ENCODE data around the gene MTRFR.

Gene MTRFR

DNA sequence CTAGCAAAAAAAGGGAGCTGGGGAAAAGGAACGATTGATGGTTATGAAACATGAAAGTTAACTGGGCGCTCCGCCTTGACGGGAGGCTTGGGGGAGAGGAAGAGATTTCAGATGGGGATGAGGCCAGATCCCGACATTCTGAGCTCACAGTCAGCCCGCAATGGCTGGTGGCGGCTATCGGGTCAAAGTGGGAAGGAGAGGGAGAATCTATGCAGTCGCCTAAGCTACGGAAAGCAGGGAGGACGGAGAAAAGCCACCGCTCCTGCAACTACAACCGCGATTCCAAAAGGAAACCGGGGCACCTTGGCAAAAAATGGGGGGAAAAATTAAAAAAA, 797 bp upstream of the MTRFR start:
- intact Hi-C loops (cut with DNase I; ENCODE audit: low total_unique reads) = loop anchor here (2.0 to 10.0 kb wide), 3 partner anchors 78 to 266 kb away; partner anchors contain the start of genes ABCB9 and PITPNM2
- peaks cover 0 to 36% (median 21%) of the 10 kb centered on the region in 4 donors for H3K4me1 ChIP-seq
- TF ChIP-seq, protein P1, sequence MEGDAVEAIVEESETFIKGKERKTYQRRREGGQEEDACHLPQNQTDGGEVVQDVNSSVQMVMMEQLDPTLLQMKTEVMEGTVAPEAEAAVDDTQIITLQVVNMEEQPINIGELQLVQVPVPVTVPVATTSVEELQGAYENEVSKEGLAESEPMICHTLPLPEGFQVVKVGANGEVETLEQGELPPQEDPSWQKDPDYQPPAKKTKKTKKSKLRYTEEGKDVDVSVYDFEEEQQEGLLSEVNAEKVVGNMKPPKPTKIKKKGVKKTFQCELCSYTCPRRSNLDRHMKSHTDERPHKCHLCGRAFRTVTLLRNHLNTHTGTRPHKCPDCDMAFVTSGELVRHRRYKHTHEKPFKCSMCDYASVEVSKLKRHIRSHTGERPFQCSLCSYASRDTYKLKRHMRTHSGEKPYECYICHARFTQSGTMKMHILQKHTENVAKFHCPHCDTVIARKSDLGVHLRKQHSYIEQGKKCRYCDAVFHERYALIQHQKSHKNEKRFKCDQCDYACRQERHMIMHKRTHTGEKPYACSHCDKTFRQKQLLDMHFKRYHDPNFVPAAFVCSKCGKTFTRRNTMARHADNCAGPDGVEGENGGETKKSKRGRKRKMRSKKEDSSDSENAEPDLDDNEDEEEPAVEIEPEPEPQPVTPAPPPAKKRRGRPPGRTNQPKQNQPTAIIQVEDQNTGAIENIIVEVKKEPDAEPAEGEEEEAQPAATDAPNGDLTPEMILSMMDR (IDR thresholded peaks at IDR 0.05) = no peak

DNA sequence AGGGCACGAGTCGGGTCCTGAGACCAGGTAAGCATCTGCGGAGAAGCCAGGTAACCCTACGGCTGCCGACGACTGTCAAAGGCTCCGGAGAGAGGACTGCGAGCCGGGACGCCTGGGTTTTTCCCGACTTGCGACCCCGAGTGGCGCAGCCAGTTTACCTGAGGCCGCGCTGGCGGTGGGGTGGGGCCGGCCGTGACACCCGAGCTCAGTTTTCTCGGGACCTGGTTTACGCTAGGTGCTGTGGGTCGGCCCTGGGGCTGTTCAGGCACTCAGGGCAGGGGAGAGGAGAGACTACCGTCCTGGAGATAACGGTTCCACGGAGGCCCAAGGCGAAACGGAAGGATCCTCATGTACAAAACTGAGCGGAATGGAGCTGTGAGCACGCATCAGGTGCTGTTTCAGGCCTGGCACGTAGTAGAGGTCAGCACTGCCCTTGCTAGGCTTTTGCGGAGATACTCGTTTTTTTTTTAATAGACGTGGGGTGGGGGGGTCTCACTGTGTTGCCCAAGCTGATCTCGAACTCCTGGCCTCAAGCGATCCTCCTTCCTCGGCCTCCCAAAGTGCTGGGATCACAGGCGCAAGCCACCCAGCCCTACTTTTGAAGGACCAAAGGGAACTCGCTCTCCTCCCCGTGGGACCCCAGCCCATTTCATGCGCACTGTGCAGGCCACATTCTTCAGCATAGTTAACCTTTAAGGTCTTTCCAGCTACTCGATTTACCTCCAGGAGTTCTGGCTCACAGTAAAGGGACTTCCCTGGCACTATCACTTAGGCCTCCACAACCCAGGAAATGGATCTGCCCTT, 471 bp downstream of the MTRFR start:
- TF ChIP-seq, protein P1 (IDR thresholded peaks at IDR 0.05) = no peak
- Histone ChIP-seq H3K9me3 (no peaks in the 10 kb centered on the region), H3K36me3 (no peaks in the 10 kb centered on the region), H3K27ac (peak overlapping the region; percentile 90 to 95), H3K4me1 (peaks cover 0 to 44% (median 24%) of the 10 kb centered on the region in 4 donors), H3K4me3 (peak overlapping the region; percentile 81 to 89), H3K27me3 (peaks cover 0 to 4% of the 10 kb centered on the region in 2 donors)
- intact Hi-C loops (cut with DNase I; ENCODE audit: low total_unique reads) = loop anchor here (2.0 to 10.0 kb wide), 3 partner anchors 79 to 267 kb away; partner anchors contain the start of genes ABCB9 and PITPNM2
- DNase-seq = no peak

More for the DNA sequence above, 797 bp upstream of the MTRFR start:
- Histone ChIP-seq H3K27ac (peak overlapping the region; percentile 90 to 95), H3K36me3 (no peaks in the 10 kb centered on the region), H3K9me3 (no peaks in the 10 kb centered on the region), H3K27me3 (peaks cover 0 to 4% of the 10 kb centered on the region in 2 donors), H3K4me3 (peak overlapping the region; percentile 81 to 89)
- DNase-seq = peak in 1 of 2 donors; percentile 47

DNA sequence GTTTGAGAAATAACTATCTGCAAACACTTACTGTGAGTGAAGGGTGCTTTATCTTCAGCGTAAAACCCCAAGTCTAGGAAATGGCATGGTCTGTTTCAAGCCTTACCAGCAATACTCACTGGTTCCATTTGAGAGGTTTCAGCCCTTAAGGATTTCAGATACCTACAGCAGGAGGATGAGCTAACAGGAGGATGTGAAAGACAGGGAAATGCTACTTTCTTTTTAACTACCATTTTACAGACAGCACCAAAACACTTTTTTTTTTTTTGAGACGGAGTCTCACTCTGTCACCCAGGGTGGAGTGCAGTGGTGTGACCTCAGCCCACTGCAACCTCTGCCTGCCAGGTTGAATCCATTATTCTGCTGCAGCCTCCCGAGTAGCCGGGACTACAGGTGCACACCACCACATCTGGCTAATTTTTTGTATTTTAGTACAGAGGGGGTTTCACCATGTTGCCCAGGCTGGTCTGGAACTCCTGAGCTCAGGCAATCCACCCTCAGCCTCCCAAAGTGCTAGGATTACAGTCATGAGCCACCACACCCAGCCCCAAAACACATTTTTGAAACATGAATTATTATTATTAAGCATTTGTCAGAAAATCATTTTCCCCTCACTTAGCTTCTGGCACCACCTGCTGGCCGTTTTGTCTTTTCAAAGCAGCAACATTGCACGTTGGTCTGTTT, 4.6 kb downstream of the MTRFR start:
- Histone ChIP-seq H3K4me1 (peaks cover 0 to 46% (median 34%) of the 10 kb centered on the region in 4 donors), H3K36me3 (no peaks in the 10 kb centered on the region), H3K27me3 (peaks cover 0 to 4% of the 10 kb centered on the region in 2 donors), H3K4me3 (no peak overlapping the region), H3K27ac (peak overlapping the region in 1 of 2 donors; percentile 20), H3K9me3 (no peaks in the 10 kb centered on the region)
- DNase-seq = peak; percentile 76 to 77
- TF ChIP-seq, protein P1 (IDR thresholded peaks at IDR 0.05) = peak; percentile 70 to 80
- intact Hi-C loops (cut with DNase I; ENCODE audit: low total_unique reads) = loop anchor here (10.0 kb wide), 1 partner anchor 83 kb away; the partner anchor contains the start of gene PITPNM2

DNA sequence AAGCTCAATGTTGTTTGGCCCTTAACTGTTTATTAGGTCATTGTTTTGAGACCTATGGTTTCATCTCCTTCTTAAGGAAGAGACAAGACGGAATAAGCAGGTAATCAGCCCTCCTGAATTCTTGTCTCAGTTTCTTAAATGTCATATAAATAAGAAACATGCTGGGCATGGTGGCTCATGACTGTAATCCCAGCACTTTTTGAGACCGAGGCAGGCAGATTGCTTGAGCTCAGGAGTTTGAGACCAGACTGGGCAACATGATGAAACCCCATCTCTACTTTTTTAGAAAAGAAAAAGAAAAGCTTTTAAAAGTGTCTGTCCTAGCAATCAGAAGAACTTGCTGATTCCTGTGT, 5.1 kb downstream of the MTRFR start:
- no peaks in the 10 kb centered on the region for H3K36me3 ChIP-seq
- H3K9me3 ChIP-seq = no peaks in the 10 kb centered on the region
- peaks cover 0 to 48% (median 34%) of the 10 kb centered on the region in 4 donors for H3K4me1 ChIP-seq
- TF ChIP-seq, protein P1 (IDR thresholded peaks at IDR 0.05) = no peak
- no peak overlapping the region for H3K27ac ChIP-seq
- intact Hi-C loops (cut with DNase I; ENCODE audit: low total_unique reads) = loop anchor here (10.0 kb wide), 1 partner anchor 84 kb away; the partner anchor contains the start of gene PITPNM2
- no peaks in the 10 kb centered on the region for H3K27me3 ChIP-seq
- DNase-seq = no peak
- no peak overlapping the region for H3K4me3 ChIP-seq

DNA sequence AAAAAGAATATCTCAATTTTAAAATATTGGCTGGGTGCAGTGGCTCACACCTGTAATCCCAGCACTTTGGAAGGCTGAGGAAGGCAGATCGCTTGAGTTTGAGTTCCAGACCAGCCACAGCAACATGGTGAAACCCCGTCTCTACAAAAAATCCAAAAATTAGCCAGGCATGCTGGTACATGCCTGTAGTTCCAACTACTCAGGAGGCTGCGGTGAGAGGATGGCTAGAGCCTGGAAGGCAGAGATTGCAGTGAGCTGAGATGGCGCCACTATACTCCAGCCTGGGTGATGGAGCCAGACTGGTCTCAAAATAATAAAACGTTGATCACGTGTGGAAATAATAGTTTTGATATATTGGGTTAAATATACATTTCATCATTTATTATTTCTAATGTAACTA, 5.7 kb downstream of the MTRFR start:
- Histone ChIP-seq H3K27me3 (no peaks in the 10 kb centered on the region), H3K9me3 (no peaks in the 10 kb centered on the region), H3K4me3 (no peak overlapping the region), H3K27ac (no peak overlapping the region), H3K36me3 (no peaks in the 10 kb centered on the region), H3K4me1 (peaks cover 0 to 45% (median 33%) of the 10 kb centered on the region in 4 donors)
- TF ChIP-seq, protein P1 (IDR thresholded peaks at IDR 0.05) = no peak
- intact Hi-C loops (cut with DNase I; ENCODE audit: low total_unique reads) = loop anchor here (10.0 kb wide), 1 partner anchor 84 kb away; the partner anchor contains the start of gene PITPNM2
- no peak for DNase-seq
